NCI-H2227 (cell line): ENCODE results near the gene SDCBP2.

Experiments used
- DNase-seq: peaks from one replicate; lab custom pipeline; 2025; ENCODE audit not compliant: unreplicated experiment; lab: John Stamatoyannopoulos, UW

The SDCBP2 gene

GRCh38 chr20:1277529-1278322 is 51.2 kb downstream of the SDCBP2 start:
- no peak for DNase-seq

GRCh38 chr20:1275919-1276318 is 53.0 kb downstream of the SDCBP2 start:
- DNase-seq: no peak

GRCh38 chr20:1274485-1275311 is 54.2 kb downstream of the SDCBP2 start:
- DNase-seq: no peak

- no peak for DNase-seq
These were observed 55.6 kb downstream of the SDCBP2 start for GRCh38 chr20:1273366-1273765.

- no peak for DNase-seq
These were observed 56.4 kb downstream of the SDCBP2 start for GRCh38 chr20:1272368-1273100.

- DNase-seq: no peak
These were observed 59.1 kb downstream of the SDCBP2 start for GRCh38 chr20:1269850-1270249.

- DNase-seq: no peak
These were observed 59.7 kb downstream of the SDCBP2 start for GRCh38 chr20:1269235-1269634.

GRCh38 chr20:1267809-1268374 is 61.0 kb downstream of the SDCBP2 start:
- no peak for DNase-seq

- DNase-seq: no peak
These were observed 61.8 kb downstream of the SDCBP2 start for GRCh38 chr20:1267161-1267560.

- peak; percentile 72 for DNase-seq
These were observed 62.6 kb downstream of the SDCBP2 start, which contains the start of gene SNPH for GRCh38 chr20:1266167-1266973. Gene SNPH (plus strand): TSS chr20:1266294. CDS start chr20:1296240, 29,946 bp downstream.

GRCh38 chr20:1265916-1266166 is 63.1 kb downstream of the SDCBP2 start:
- DNase-seq: no peak

GRCh38 chr20:1265226-1265915 is 63.6 kb downstream of the SDCBP2 start:
- no peak for DNase-seq

- DNase-seq: no peak
These were observed 64.2 kb downstream of the SDCBP2 start for GRCh38 chr20:1264727-1265126.

- DNase-seq: no peak
These were observed 65.1 kb downstream of the SDCBP2 start for GRCh38 chr20:1263853-1264252.
